ENCODE results near the gene DRG2. TPM values are rescaled to one million over a fixed set of nuclear protein-coding genes. Genes with fewer than 3 reads are reported as not detected.

The DRG2 gene
- total RNA-seq, 4 donors from 2014 or later = 27.4 to 43.7 (median 33.9) TPM

GRCh38 chr17:18107061-18107790 lies 19.5 kb downstream of the DRG2 start:
- H3K4me3 ChIP-seq = no peak overlapping the region
- WGBS, 2 donors (ENCODE audit: low coverage in 1 of 2) = 55% methylated on average over 4 of the region's 14 CpGs; no CpG with 5 or more reads in 1 of the 2 donors
- H3K9me3 ChIP-seq = no peaks in the 10 kb centered on the region
- no peaks in the 10 kb centered on the region for H3K4me1 ChIP-seq
- TF ChIP-seq, protein P1, sequence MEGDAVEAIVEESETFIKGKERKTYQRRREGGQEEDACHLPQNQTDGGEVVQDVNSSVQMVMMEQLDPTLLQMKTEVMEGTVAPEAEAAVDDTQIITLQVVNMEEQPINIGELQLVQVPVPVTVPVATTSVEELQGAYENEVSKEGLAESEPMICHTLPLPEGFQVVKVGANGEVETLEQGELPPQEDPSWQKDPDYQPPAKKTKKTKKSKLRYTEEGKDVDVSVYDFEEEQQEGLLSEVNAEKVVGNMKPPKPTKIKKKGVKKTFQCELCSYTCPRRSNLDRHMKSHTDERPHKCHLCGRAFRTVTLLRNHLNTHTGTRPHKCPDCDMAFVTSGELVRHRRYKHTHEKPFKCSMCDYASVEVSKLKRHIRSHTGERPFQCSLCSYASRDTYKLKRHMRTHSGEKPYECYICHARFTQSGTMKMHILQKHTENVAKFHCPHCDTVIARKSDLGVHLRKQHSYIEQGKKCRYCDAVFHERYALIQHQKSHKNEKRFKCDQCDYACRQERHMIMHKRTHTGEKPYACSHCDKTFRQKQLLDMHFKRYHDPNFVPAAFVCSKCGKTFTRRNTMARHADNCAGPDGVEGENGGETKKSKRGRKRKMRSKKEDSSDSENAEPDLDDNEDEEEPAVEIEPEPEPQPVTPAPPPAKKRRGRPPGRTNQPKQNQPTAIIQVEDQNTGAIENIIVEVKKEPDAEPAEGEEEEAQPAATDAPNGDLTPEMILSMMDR (IDR thresholded peaks at IDR 0.05) = no peak
- no peak for TF ChIP-seq POLR2AphosphoS5 (IDR thresholded peaks at IDR 0.05)
- no peak for TF ChIP-seq EP300 (IDR thresholded peaks at IDR 0.05)
- TF ChIP-seq POLR2A (IDR thresholded peaks at IDR 0.05) = no peak
- H3K36me3 ChIP-seq = peaks cover 0 to 56% of the 10 kb centered on the region in 2 donors
- no peak for ATAC-seq
- no peaks in the 10 kb centered on the region for H3K27me3 ChIP-seq
- no peak overlapping the region for H3K27ac ChIP-seq

DNA sequence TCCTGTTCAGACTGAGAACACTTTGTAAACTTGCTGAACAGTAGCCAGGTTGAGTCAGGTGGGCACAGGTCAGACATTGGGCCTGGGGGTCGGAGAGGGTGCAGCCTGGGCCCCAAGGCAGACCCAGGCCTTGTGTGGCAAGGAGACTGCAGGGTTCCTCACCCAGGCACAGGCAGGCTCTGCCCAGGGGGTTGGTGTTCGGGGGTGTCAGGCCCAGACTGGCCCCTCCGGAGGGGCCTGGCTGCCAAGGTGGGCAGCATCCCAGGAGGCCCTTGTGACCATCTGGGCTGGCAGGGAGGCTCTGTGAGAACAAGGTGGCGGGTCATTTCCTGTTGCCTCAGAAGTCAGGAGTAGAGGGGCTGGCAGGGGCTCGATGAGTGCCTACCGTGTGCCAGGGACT lies 20.2 kb downstream of the DRG2 start:
- Histone ChIP-seq H3K27ac (no peak overlapping the region), H3K36me3 (peaks cover 0 to 51% of the 10 kb centered on the region in 2 donors), H3K9me3 (no peaks in the 10 kb centered on the region), H3K4me1 (no peaks in the 10 kb centered on the region), H3K27me3 (no peaks in the 10 kb centered on the region), H3K4me3 (no peak overlapping the region)
- ATAC-seq = no peak
- WGBS, 2 donors (ENCODE audit: low coverage in 1 of 2) = 80% methylated on average over 2 of the region's 6 CpGs; no CpG with 5 or more reads in 1 of the 2 donors
- TF ChIP-seq EP300 (IDR thresholded peaks at IDR 0.05) (no peak), POLR2A (IDR thresholded peaks at IDR 0.05) (no peak), POLR2AphosphoS5 (IDR thresholded peaks at IDR 0.05) (no peak)
- TF ChIP-seq, protein P1 (IDR thresholded peaks at IDR 0.05) = no peak

DNA sequence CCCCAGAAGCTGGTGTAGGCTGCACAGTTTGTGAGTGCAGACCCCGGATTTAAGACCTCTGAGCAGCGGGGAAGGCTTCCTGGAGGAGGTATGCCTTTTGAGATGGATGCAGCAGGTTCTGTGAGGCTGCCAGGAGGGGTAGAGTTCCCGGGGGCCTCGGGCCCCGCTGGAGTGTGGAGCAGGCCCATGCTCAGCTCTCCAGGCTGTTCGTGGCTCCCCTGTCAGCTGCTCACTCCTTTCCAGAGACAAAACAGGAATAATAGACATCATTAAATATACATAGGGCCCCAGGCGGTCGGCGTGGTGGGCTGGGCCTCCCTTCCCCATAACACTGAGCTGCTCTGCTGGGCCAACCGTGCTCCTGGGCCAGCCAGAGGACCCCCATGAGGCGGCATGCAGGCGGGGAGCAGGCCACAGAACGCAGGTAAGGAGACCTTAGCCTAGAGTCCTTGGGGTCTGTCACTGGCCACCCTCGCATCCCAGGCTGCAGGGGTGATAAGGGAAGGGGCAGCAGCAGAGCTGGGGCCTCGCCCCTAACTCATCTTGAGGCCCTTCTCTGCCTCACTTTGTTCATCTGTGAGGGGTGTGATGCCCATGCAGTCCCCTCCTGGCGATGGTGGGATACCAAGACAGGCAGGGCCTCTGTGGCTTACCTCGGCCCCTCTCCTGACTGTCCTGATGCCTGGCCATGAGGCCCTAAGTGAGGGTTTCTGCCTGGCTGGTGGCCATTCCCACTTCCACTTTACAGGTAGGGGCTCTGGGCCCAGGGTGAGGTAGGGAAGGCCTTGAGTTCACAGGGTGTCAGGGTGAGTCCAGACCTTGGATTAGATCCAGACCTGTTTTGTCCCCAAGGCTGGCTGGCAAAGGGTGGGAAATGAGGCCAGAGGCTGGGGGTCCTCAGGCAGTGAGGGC lies 20.9 kb downstream of the DRG2 start, which contains the start of gene MYO15A:
MYO15A (plus strand) TSS at position 356 of the 912 bp plus-strand sequence. CDS start 10,045 bp downstream, outside the sequence.
- 46 to 67% methylated on average over 3 of the region's 17 CpGs for WGBS, 2 donors (ENCODE audit: low coverage in 1 of 2)
- H3K4me1 ChIP-seq = no peaks in the 10 kb centered on the region
- H3K9me3 ChIP-seq = no peaks in the 10 kb centered on the region
- no peak within 1 kb of the TSS for H3K4me3 ChIP-seq
- H3K27me3 ChIP-seq = no peaks in the 10 kb centered on the region
- TF ChIP-seq POLR2AphosphoS5 (IDR thresholded peaks at IDR 0.05) = no peak
- TF ChIP-seq POLR2A (IDR thresholded peaks at IDR 0.05) = no peak
- TF ChIP-seq, protein P1 (IDR thresholded peaks at IDR 0.05) = no peak
- TF ChIP-seq EP300 (IDR thresholded peaks at IDR 0.05) = no peak
- no peak for ATAC-seq
- H3K27ac ChIP-seq = no peak within 1 kb of the TSS
- peaks cover 0 to 44% of the 10 kb centered on the region in 2 donors for H3K36me3 ChIP-seq

DNA sequence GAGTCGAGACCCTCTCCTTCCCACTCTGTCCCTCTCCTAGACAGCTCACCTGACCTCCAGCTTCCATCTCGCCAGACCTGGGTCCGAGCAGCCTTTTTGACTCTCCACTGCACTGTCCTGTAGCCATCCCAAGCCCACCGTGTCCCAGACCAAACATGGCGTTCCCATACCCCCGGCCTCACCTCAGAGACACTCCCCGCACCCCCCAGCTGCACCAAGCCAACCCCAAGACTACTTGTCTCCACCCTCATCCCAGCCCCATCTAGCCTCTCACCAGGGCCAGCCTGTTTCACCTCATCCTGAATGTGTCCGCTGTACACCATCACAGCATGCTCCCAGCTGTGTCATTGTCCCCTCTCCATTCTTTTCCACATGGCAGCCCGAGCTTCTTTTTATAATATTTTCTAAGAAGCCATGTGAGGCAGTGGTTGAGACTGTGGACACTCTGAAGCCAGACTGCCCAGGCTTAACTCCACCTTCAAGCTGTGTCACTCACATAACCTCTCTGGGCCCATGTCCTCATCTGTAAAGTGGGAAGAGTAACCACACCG lies 22.3 kb downstream of the DRG2 start:
- 65 to 70% methylated on average over 6 to 9 of the region's 10 CpGs for WGBS, 2 donors (ENCODE audit: low coverage in 1 of 2)
- H3K27me3 ChIP-seq = no peaks in the 10 kb centered on the region
- H3K4me3 ChIP-seq = no peak overlapping the region
- no peak for ATAC-seq
- H3K36me3 ChIP-seq = peaks cover 0 to 30% of the 10 kb centered on the region in 2 donors
- no peak overlapping the region for H3K27ac ChIP-seq
- no peaks in the 10 kb centered on the region for H3K9me3 ChIP-seq
- TF ChIP-seq POLR2A (IDR thresholded peaks at IDR 0.05) (no peak), POLR2AphosphoS5 (IDR thresholded peaks at IDR 0.05) (no peak), EP300 (IDR thresholded peaks at IDR 0.05) (no peak)
- TF ChIP-seq, protein P1 (IDR thresholded peaks at IDR 0.05) = no peak
- no peaks in the 10 kb centered on the region for H3K4me1 ChIP-seq
